ENCODE data around the gene RFESD. TPM values are rescaled to one million over a fixed set of nuclear protein-coding genes. Genes with fewer than 3 reads are reported as not detected.

RFESD gene
- total and polyA plus RNA-seq, 10 of the 15 experiments (the other 5 are each of a cell fraction or from before 2014, with no cell fraction given): 1.9 to 14.7 (median 4.9) TPM

DNA sequence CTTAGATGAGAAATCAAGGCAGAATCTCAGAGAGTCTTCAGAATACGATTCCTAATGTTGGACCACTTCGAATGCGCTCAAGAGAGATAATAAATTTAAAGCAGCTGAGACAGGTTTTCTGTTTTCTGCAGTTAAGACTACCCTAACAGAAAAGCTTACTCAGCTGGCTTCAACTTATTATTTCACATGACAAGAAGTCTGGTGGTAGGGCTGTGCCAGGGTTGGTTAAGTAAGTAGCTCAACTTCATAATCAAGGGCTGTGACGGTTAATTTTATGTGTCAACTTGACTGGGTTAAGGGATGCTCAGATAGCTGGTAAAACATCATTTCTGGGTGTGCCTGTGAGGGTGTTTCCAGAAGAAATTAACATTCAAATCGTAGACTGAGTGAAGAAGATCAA is 22.9 kb upstream of the RFESD start:
- H3K4me2 ChIP-seq (ENCODE audit: control insufficient read depth, insufficient read depth): no peak overlapping the region
- no peak overlapping the region for H2AFZ ChIP-seq (ENCODE audit: control insufficient read depth, low read depth, low read length)
- no peak overlapping the region for H3K4me3 ChIP-seq
- H4K20me1 ChIP-seq (ENCODE audit: control insufficient read depth, insufficient read depth): no peaks in the 10 kb centered on the region
- ATAC-seq (no peak), DNase-seq (ENCODE audit: low read depth, low spot score) (no peak), FAIRE-seq (no peak)
- H3K79me2 ChIP-seq (ENCODE audit: control insufficient read depth, insufficient read depth, low read length): peaks cover 3% of the 10 kb centered on the region; the same call in 1 of the 2 replicates
- H3K4me1 ChIP-seq (ENCODE audit: control insufficient read depth, insufficient read depth, low read length): peaks cover 19% of the 10 kb centered on the region
- in situ Hi-C loops (cut with MboI): no loop called here
- H3K36me3 ChIP-seq (ENCODE audit: control insufficient read depth in 2 of 2, insufficient read depth in 2 of 2, low read length in 1 of 2): no peaks in the 10 kb centered on the region
- intact Hi-C loops (cut with micrococcal nuclease; ENCODE audit: unreplicated experiment): no loop called here
- CTCF ChIA-PET: interaction anchor here (1.0 to 3.0 kb wide), 6 partner anchors 21 to 248 kb away, joined by 3 to 14 read pairs (median 4); no protein-coding TSS in a partner anchor
- SMC1A ChIA-PET (ENCODE audit: uncharacterized antibody, unreplicated experiment): interaction anchor here (1.2 to 2.7 kb wide), 5 partner anchors 8 to 111 kb away, joined by 3 to 14 read pairs (median 6); no protein-coding TSS in a partner anchor
- peaks cover 0 to 2% of the 10 kb centered on the region in 2 experiments; a peak in 1 of 4 replicates for H3K27me3 ChIP-seq (replicated peaks in 1 of 2; ENCODE audit: control insufficient read depth in 2 of 2, insufficient read depth in 2 of 2, low read length in 1 of 2)
- H3K9me3 ChIP-seq (replicated peaks; ENCODE audit: control insufficient read depth, insufficient read depth, low read length): no peaks in the 10 kb centered on the region; the same call in 2 of the 3 replicates
- 84% methylated on average over 5 of the region's 5 CpGs for WGBS (ENCODE audit: insufficient coverage, insufficient replicate concordance, low lambda C conversion rate, missing lambda C conversion rate)
- RAD21 ChIA-PET (ENCODE audit: unreplicated experiment): interaction anchor here (1.9 kb wide), 1 partner anchor 18 kb away, joined by 7 read pairs; no protein-coding TSS in a partner anchor
- POLR2A ChIA-PET: no interaction called here
- H3K27ac ChIP-seq (ENCODE audit: control insufficient read depth, insufficient read depth): no peak overlapping the region
- no TSS peak for BruUV-seq (replicated peaks)
- H3K9ac ChIP-seq (ENCODE audit: control insufficient read depth, insufficient read depth, low read length): no peak overlapping the region
- no peak for TF ChIP-seq TARDBP (IDR thresholded peaks at IDR 0.05; ENCODE audit: borderline replicate concordance)
- TF ChIP-seq, protein P1, sequence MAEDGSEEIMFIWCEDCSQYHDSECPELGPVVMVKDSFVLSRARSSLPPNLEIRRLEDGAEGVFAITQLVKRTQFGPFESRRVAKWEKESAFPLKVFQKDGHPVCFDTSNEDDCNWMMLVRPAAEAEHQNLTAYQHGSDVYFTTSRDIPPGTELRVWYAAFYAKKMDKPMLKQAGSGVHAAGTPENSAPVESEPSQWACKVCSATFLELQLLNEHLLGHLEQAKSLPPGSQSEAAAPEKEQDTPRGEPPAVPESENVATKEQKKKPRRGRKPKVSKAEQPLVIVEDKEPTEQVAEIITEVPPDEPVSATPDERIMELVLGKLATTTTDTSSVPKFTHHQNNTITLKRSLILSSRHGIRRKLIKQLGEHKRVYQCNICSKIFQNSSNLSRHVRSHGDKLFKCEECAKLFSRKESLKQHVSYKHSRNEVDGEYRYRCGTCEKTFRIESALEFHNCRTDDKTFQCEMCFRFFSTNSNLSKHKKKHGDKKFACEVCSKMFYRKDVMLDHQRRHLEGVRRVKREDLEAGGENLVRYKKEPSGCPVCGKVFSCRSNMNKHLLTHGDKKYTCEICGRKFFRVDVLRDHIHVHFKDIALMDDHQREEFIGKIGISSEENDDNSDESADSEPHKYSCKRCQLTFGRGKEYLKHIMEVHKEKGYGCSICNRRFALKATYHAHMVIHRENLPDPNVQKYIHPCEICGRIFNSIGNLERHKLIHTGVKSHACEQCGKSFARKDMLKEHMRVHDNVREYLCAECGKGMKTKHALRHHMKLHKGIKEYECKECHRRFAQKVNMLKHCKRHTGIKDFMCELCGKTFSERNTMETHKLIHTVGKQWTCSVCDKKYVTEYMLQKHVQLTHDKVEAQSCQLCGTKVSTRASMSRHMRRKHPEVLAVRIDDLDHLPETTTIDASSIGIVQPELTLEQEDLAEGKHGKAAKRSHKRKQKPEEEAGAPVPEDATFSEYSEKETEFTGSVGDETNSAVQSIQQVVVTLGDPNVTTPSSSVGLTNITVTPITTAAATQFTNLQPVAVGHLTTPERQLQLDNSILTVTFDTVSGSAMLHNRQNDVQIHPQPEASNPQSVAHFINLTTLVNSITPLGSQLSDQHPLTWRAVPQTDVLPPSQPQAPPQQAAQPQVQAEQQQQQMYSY (CRISPR knock-in tag; IDR thresholded peaks at IDR 0.05): no peak
- TF ChIP-seq KDM1A (IDR thresholded peaks at IDR 0.05; ENCODE audit: borderline replicate concordance): no peak
- TF ChIP-seq, protein P2, sequence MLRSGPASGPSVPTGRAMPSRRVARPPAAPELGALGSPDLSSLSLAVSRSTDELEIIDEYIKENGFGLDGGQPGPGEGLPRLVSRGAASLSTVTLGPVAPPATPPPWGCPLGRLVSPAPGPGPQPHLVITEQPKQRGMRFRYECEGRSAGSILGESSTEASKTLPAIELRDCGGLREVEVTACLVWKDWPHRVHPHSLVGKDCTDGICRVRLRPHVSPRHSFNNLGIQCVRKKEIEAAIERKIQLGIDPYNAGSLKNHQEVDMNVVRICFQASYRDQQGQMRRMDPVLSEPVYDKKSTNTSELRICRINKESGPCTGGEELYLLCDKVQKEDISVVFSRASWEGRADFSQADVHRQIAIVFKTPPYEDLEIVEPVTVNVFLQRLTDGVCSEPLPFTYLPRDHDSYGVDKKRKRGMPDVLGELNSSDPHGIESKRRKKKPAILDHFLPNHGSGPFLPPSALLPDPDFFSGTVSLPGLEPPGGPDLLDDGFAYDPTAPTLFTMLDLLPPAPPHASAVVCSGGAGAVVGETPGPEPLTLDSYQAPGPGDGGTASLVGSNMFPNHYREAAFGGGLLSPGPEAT (IDR thresholded peaks at IDR 0.05; ENCODE audit: low read depth): no peak
- no peak for TF ChIP-seq FOXM1 (IDR thresholded peaks at IDR 0.05; ENCODE audit: low read depth, low read length)
- TF ChIP-seq, protein P3, sequence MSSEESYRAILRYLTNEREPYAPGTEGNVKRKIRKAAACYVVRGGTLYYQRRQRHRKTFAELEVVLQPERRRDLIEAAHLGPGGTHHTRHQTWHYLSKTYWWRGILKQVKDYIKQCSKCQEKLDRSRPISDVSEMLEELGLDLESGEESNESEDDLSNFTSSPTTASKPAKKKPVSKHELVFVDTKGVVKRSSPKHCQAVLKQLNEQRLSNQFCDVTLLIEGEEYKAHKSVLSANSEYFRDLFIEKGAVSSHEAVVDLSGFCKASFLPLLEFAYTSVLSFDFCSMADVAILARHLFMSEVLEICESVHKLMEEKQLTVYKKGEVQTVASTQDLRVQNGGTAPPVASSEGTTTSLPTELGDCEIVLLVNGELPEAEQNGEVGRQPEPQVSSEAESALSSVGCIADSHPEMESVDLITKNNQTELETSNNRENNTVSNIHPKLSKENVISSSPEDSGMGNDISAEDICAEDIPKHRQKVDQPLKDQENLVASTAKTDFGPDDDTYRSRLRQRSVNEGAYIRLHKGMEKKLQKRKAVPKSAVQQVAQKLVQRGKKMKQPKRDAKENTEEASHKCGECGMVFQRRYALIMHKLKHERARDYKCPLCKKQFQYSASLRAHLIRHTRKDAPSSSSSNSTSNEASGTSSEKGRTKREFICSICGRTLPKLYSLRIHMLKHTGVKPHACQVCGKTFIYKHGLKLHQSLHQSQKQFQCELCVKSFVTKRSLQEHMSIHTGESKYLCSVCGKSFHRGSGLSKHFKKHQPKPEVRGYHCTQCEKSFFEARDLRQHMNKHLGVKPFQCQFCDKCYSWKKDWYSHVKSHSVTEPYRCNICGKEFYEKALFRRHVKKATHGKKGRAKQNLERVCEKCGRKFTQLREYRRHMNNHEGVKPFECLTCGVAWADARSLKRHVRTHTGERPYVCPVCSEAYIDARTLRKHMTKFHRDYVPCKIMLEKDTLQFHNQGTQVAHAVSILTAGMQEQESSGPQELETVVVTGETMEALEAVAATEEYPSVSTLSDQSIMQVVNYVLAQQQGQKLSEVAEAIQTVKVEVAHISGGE (CRISPR knock-in tag; IDR thresholded peaks at IDR 0.05): no peak
- TF ChIP-seq RAD21 (IDR thresholded peaks at IDR 0.05; ENCODE audit: insufficient read depth, low read depth, low read length): no peak
- TF ChIP-seq, protein P4, sequence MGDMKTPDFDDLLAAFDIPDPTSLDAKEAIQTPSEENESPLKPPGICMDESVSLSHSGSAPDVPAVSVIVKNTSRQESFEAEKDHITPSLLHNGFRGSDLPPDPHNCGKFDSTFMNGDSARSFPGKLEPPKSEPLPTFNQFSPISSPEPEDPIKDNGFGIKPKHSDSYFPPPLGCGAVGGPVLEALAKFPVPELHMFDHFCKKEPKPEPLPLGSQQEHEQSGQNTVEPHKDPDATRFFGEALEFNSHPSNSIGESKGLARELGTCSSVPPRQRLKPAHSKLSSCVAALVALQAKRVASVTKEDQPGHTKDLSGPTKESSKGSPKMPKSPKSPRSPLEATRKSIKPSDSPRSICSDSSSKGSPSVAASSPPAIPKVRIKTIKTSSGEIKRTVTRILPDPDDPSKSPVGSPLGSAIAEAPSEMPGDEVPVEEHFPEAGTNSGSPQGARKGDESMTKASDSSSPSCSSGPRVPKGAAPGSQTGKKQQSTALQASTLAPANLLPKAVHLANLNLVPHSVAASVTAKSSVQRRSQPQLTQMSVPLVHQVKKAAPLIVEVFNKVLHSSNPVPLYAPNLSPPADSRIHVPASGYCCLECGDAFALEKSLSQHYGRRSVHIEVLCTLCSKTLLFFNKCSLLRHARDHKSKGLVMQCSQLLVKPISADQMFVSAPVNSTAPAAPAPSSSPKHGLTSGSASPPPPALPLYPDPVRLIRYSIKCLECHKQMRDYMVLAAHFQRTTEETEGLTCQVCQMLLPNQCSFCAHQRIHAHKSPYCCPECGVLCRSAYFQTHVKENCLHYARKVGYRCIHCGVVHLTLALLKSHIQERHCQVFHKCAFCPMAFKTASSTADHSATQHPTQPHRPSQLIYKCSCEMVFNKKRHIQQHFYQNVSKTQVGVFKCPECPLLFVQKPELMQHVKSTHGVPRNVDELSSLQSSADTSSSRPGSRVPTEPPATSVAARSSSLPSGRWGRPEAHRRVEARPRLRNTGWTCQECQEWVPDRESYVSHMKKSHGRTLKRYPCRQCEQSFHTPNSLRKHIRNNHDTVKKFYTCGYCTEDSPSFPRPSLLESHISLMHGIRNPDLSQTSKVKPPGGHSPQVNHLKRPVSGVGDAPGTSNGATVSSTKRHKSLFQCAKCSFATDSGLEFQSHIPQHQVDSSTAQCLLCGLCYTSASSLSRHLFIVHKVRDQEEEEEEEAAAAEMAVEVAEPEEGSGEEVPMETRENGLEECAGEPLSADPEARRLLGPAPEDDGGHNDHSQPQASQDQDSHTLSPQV (IDR thresholded peaks at IDR 0.05): no peak

Measured in GM12878 (cell line).